GM18520 (cell line): Measurements from ENCODE around the gene PPP1R27.

Experiments used
- ATAC-seq: cut with Tn5 transposase; IDR thresholded peaks from one replicate; pipeline ENCODE4 v1.9.1; 2021; ENCODE audit not compliant: unreplicated experiment

Gene PPP1R27

DNA sequence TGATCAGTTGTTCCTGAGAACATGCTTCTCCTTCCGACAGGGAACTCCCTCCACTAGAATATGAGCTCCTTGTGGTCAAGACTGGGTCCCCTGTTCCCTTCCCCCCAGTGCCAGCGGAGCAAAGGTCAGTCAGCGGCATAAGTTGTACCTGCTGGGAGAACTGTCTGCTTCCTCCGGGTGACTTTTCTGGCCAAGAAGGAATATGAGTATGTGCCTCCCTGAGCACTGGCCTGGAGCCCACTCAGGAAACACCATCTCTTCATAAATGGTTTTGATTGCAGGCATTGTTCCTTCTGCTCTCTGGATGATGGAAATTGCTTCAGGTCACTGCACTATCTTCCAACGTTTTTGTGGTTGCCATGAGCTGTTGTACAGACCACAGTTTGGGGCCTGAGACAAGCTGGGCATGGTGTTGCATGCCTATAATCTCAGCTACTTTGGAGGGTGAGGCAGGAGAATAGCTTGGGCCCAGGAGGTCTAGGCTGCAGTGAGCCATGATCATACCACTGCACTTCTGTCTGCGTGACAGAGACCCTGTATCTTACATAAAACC lies 28.3 kb upstream of the PPP1R27 start:
- no peak for ATAC-seq

DNA sequence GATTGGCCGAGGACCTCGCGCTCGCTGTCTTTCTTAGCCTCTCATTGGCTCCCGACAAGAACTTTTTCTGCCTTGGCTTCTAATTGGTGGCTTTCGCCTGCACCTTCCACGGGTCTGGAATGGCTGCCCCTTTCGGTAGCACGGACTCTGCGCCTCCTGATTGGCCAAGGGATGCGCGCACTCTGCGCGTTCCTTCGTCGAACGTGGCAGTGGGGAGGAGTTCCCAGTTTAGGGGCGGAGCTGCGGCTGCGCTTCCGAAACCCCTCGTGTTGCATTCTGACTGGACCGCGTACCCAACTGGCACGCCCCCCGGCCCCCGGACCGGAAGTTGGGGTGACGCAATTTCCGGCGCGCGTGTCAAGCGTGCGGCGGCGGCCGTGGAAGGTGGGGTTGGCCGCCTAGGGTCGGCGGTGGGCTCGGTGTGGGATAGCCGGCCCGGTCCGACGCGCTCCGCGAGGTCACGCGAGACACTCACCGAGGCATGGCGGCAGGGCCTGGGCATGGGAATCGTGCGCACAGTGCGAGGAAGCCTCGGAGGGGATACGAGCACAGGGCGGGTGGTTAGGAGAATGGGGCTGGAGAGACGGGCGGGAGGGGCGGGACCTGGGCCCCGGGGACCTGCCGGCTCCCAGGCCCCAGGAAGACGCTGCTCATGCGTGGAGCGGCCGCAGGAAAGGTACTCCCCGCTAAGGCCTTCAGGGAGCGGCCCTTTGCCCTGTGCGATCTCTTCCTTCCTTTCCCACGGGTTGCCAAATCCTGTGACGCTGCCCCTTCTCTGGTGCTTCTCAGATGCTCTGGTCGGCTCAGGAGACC lies 26.1 kb upstream of the PPP1R27 start:
- peak; percentile 79 for ATAC-seq

DNA sequence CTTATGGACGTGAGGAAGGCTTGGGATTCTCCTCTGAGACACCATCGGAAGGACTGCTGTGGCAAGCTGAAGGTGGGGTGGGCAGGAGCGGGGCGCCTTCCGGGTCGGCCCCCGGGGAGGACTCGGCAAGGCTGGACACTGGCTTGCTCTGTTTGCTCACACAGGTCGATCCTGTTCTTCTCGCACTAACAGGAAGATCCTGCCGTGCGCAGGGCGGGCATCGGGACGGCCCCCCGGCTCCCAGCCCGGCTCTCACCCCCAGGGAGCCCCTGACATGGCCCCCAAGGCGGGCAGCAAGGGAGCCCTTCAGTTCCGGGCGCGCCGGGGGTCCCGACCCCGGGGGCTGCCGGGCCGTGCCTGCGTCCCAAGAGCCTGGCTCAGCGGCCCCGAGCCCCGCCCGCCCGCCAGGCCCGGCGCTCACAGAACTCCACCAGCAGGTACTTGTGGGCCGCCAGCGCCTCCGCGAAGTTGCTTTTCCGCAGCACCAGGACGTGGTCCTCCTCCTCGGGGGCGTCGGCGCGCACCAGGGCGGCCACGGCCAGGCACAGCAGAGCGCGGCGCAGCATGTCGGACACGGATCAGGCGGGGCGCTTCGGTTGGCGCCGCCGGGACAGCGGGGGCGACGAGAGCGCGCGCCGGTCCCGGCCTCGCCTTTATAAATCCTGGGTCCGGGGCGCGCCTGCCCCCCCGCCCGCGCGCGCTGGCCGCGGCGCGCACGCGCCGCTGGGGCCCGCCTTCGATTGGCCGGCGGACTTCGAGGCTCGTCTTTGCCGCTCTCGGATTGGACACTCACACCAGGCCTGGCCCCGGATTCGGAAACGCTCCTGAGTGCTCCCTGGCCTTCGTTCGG lies 25.3 kb upstream of the PPP1R27 start, which contains the start of gene P4HB:
P4HB (minus strand) TSS at position 630 of the 850 bp plus-strand sequence; CDS start at position 566, 64 bp downstream.
- no peak for ATAC-seq

DNA sequence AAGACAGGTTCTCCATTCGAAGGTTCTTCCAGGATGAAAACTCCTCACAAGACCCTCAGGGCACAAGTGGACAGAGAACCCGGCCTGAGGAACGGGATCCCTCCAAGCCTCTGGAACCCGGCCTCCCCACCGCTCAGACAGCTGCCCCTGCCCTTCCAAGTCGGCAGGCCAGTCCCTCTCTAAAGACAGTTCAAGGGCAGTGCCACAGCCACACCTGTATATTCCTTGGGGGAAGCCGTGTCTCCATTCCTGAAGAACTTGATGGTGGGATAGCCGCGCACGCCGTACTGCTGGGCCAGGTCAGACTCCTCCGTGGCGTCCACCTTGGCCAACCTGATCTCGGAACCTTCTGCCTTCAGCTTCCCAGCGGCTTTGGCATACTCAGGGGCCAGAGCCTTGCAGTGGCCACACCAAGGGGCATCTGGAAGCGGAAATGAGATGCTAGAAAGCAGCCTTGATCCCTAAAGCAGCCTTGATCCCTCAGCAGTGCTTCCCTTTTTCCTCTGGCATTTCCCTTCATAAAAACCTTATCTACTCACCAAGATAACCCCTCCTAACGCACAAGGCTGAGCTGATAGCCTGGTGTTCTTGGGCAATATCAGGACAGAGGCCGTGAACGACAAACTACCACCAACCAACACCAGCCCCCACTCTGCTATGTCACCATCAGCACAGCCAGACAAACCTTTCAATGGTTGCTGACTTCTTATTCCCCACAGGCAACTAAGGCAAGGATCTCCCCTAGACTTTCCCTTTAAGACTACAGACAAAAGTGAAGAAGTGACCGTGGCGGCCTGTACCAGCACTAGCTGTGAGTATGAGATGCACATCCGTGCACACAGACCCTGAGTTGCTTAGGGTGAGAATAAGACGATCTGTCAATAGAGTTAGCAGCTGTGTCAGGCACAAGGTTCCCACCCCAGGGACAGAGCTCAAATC lies 24.4 kb upstream of the PPP1R27 start:
- ATAC-seq, result no peak

DNA sequence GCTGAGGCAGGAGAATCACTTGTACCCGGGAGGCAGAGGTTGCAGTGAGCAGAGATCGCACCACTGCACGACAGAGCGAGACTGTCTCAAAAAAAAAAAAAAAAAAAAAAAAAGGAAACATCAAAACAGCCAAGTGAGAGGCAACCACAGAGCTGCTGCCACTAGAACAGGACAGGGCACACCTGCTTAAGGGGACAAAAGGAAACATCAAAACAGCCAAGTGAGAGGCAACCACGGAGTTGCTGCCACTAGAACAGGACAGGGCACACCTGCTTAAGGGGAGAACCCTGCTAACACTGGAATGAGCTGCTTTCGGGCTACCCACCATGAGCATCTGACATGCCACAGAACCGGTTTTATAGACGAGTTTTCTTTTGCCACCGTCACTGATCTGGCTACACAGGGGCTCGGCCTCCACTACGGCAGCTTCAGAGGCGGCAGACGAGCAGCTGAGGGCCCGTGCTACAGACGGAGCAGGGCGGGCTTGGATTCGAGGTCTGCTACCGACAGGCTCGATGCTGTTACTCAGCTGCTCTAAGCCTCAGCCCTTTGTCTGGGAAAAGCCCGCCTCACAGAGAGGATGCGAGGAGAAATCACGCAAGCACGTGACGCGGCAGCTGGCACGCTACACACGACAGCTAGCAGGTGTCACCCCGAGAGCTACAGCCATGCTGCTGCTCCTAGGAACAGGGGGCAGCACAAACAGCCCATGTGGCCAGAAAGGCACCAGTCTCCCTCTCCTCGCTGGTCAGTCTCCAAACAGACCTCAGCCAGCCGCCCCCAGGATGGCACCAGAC lies 23.5 kb upstream of the PPP1R27 start:
- no peak for ATAC-seq

DNA sequence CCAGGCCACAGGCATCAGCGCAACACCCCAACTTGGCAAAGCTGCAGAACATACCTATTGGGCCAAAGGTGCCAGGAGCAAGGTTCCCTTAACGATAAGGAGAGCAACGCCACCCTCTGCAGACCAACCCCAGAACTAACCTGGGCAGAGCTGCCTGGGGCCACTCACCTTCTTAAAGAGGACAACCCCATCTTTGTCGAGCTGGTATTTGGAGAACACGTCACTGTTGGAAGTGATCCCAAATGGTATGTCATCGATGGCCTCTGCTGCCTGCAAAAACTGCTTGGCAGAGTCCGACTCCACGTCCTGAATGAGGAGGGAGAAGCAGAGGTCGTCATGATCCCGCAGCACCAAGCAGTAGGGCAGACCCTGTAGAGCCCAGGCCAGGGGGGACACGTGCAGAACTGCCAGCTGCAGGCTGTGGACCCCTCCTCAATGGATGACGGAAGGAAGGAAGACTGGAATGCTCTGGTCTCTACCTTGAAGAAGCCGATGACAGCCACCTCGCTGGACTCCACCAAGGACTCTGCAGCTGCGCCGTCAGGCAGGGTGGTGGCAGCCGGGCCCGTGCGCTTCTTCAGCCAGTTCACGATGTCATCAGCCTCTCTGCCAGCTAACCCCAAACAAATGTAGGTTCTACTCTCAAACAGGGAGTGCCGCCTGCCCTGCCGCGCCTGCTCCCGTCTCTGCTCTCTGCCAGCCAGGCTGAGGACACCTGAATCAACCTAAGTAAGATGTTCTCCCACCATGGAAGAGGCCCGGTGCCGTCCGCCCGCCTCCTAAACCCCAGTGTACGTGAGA lies 20.3 kb upstream of the PPP1R27 start:
- no peak for ATAC-seq

GRCh38 chr17:81852237-81852636 lies 17.4 kb upstream of the PPP1R27 start:
- ATAC-seq, result no peak

DNA sequence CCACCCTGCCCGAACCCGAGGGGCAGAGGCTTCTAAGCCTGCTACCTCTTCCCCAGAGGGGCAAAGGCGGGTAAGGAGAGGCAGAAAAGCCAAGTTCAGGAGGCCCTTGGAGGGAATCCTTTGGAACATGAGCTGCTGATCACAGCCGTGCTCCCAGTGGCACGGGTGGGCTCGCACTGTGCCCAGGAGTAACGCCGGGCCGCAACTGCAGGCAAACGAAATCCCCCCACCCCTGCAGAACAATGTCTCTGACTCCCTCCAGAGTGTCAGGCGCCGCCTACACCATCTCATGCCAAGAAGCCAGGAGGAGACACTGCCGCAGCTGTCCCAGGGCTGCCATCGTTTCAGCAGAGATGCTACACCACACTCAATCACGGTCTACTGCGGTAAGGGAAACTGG lies 16.6 kb upstream of the PPP1R27 start:
- no peak for ATAC-seq

DNA sequence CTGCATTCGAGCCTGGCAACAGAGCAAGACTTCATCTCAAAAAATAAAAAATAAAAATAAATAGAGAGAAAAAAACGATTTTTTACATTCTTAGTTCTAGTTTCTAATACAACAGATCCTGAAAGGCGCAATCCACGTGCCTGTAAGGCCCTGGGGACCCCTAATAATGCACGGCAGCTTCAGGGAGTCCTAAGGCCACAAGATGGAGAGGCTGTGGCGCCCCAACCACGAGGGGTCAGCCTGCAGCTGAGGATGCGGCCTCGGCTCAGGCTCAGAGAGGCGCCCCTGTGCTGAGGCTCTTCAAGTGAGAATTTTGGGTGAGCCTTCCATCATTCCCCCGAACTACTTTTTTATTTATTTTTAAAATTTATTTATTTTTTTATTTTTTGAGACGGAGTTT lies 14.6 kb upstream of the PPP1R27 start:
- ATAC-seq, result no peak

DNA sequence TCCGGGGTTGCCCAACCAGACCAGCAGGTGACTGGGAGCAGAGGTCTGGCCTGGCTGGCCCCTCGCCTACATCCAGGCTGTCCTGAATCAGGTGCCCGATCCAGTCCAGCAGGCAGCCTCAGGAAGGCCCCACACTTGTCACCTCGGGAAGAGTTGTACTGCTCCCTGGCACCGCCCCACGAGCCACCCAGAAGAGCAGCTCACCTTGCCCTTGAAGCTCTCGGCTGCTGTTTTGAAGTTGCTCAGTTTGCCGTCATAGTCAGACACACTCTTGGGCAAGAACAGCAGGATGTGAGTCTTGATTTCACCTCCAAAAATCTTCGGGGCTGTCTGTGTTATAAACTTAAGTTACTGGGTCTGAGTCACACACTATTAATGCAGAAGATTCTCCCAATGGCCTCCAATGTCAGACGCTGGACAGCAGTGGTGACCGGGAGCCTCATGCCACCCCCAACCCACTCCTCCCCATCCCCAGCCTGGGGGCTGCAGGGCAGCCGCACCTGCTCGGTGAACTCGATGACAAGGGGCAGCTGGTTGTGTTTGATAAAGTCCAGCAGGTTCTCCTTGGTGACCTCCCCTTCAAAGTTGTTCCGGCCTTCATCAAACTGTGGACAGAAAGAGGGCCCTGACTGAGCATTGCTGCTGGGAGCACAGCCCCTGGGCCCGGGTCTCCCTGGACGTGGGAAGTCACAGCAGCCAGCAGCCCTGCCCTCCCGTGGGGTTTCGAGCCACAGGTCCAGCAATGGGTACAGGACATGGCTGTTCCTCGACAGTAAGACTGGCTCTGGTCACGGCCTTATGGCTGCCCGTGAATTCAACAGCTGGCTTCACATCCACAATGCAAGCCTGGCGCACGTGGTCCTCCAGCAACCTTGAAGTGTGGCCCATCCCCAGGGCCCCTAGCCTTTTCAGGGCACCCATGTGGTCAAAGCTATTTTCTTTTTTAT lies 12.2 kb upstream of the PPP1R27 start:
- no peak for ATAC-seq

GRCh38 chr17:81845881-81846742 lies 11.3 kb upstream of the PPP1R27 start:
- no peak for ATAC-seq

DNA sequence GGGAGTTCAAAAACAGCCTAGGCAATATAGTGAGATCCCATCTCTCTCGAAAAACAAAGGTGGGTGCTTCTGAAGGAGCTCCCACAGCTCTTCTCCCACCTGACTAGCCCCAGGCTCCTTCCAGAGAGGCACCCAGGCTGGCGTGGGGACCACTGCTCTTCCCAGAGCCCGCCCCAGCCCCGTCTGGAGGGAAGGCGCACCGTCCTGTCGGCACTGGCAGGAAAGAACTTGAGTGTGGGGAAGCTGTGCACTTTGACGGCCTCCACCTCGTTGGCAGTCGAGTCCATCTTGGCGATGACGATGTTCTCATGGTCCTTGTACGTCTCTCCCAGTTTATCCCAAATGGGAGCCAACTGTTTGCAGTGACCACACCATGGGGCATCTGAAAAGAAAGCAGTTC lies 10.5 kb upstream of the PPP1R27 start:
- no peak for ATAC-seq

DNA sequence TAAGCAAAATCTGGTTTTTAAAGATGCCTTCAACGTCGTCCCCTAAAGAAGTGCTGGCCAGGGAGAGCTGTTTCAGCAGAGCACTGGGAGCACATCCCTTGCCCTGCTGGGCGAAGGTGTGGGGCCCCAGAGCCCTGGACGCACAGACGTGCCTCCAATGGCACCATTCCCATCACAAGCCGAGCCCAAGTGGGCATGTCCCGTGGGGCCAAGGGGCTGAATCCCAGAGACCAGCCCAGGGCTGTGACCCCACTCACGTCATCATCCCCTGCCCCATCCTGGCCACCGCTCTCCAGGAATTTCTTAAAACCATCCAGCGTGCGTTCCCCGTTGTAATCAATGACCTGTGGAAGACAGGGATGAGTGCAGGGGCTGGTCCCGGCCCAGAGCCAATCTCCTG lies 10.0 kb upstream of the PPP1R27 start:
- no peak for ATAC-seq

GRCh38 chr17:81844327-81844851 lies 9.5 kb upstream of the PPP1R27 start:
- no peak for ATAC-seq

GRCh38 chr17:81843713-81844326 lies 9.0 kb upstream of the PPP1R27 start:
- no peak for ATAC-seq
